ENCODE results near the gene SF3A1. TPM values are rescaled to one million over a fixed set of nuclear protein-coding genes. Genes with fewer than 3 reads are reported as not detected.
A peak's percentile ranks its signal among the peaks of the same experiment; 100 is the strongest.

The SF3A1 gene
- total and polyA plus RNA-seq, 2 of the 13 experiments (the other 11 are each of a cell fraction or from before 2014, with no cell fraction given), result 10.0 to 22.0 TPM

DNA sequence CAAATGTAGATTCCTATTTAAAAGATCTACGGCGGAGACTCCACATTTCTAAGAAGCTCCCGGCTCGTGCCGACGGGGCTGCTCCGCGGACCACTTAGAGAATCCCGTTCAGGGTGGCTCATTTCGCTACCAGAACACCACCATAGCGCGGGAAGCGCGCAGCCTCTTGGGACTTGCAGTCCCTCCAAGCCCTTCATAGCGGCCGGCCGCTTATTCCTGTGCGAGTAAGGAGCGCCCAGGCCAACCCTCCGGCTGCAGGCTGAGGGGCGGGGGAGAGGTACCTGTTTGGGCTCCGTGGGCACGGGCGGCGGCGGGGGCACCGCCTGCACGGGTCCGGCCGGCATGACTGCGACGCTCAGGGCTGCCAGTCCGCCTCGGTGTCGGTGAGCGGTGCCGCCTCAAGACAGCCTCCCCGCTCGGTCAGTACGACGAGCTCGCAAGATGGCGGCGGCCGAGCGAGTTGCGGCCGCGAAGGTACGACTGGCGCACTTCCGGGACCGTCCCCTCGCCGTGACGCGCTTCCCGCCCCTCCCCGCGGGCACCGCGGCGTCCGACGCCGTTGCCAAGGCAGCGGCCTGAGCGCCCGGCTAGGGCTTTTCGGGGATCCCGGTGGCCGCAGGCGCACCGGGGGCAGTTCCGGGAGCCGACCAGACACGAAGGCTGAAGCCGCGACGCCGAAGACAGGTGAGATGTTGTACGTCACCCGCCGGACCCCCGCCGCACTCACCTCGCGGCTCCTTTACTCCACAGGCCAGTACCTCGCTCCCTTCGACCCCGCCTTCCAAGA lies at the start of gene SF3A1, which contains the start of gene CCDC157 (continued):
- TF ChIP-seq PRPF4 (IDR thresholded peaks at IDR 0.05; ENCODE audit: low read depth, low read length, poor library complexity, severe bottlenecking), result no peak
- no peak for TF ChIP-seq NR3C1 (CRISPR knock-in tag; IDR thresholded peaks at IDR 0.05)
- TF ChIP-seq ZSCAN30 (CRISPR knock-in tag; IDR thresholded peaks at IDR 0.05), result no peak
- TF ChIP-seq RBM22 (optimal IDR thresholded peaks at IDR 0.05; ENCODE audit: low read length), result peak; percentile 77
- TF ChIP-seq ZNF282 (IDR thresholded peaks at IDR 0.05; ENCODE audit: partially characterized antibody), result no peak
- TF ChIP-seq, protein P1, sequence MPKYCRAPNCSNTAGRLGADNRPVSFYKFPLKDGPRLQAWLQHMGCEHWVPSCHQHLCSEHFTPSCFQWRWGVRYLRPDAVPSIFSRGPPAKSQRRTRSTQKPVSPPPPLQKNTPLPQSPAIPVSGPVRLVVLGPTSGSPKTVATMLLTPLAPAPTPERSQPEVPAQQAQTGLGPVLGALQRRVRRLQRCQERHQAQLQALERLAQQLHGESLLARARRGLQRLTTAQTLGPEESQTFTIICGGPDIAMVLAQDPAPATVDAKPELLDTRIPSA (CRISPR knock-in tag; IDR thresholded peaks at IDR 0.05; ENCODE audit: borderline replicate concordance), result peak; percentile 51; the same call in 1 of the 2 replicates
- TF ChIP-seq, protein P2, sequence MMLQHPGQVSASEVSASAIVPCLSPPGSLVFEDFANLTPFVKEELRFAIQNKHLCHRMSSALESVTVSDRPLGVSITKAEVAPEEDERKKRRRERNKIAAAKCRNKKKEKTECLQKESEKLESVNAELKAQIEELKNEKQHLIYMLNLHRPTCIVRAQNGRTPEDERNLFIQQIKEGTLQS (CRISPR knock-in tag; IDR thresholded peaks at IDR 0.05), result no peak
- no peak for TF ChIP-seq RFXANK (CRISPR knock-in tag; IDR thresholded peaks at IDR 0.05)
- TF ChIP-seq ZSCAN31 (CRISPR knock-in tag; IDR thresholded peaks at IDR 0.05; ENCODE audit: low read depth), result peak; percentile 86; the same call in 1 of the 2 replicates
- TF ChIP-seq, protein P3, sequence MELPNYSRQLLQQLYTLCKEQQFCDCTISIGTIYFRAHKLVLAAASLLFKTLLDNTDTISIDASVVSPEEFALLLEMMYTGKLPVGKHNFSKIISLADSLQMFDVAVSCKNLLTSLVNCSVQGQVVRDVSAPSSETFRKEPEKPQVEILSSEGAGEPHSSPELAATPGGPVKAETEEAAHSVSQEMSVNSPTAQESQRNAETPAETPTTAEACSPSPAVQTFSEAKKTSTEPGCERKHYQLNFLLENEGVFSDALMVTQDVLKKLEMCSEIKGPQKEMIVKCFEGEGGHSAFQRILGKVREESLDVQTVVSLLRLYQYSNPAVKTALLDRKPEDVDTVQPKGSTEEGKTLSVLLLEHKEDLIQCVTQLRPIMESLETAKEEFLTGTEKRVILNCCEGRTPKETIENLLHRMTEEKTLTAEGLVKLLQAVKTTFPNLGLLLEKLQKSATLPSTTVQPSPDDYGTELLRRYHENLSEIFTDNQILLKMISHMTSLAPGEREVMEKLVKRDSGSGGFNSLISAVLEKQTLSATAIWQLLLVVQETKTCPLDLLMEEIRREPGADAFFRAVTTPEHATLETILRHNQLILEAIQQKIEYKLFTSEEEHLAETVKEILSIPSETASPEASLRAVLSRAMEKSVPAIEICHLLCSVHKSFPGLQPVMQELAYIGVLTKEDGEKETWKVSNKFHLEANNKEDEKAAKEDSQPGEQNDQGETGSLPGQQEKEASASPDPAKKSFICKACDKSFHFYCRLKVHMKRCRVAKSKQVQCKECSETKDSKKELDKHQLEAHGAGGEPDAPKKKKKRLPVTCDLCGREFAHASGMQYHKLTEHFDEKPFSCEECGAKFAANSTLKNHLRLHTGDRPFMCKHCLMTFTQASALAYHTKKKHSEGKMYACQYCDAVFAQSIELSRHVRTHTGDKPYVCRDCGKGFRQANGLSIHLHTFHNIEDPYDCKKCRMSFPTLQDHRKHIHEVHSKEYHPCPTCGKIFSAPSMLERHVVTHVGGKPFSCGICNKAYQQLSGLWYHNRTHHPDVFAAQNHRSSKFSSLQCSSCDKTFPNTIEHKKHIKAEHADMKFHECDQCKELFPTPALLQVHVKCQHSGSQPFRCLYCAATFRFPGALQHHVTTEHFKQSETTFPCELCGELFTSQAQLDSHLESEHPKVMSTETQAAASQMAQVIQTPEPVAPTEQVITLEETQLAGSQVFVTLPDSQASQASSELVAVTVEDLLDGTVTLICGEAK (IDR thresholded peaks at IDR 0.05), result no peak; the same call in 1 of the 2 replicates
- TF ChIP-seq, protein P3 (CRISPR knock-in tag; IDR thresholded peaks at IDR 0.05), result peak; percentile 85
- no peak for TF ChIP-seq ZNF101 (CRISPR knock-in tag; IDR thresholded peaks at IDR 0.05; ENCODE audit: borderline replicate concordance, low read depth)
- peak; percentile 78 for TF ChIP-seq NFRKB (IDR thresholded peaks at IDR 0.05)
- 0 out of 2 replicates have a peak, but pooled peaks have one; percentile 33 for TF ChIP-seq STAT5B (CRISPR knock-in tag; IDR thresholded peaks at IDR 0.05)
- TF ChIP-seq MAFK (conservative IDR thresholded peaks at IDR 0.05 in 1 of 2, IDR thresholded peaks at IDR 0.05 in 1 of 2; ENCODE audit: low read length in 2 of 2), result no peak
- no peak for TF ChIP-seq ZNF577 (CRISPR knock-in tag; IDR thresholded peaks at IDR 0.05; ENCODE audit: borderline replicate concordance, low read depth)
- TF ChIP-seq ZIK1 (CRISPR knock-in tag; IDR thresholded peaks at IDR 0.05; ENCODE audit: borderline replicate concordance, low read depth), result no peak
- no peak for TF ChIP-seq EZH2 (conservative IDR thresholded peaks at IDR 0.05; ENCODE audit: low read depth, low read length)
- TF ChIP-seq, protein P4, sequence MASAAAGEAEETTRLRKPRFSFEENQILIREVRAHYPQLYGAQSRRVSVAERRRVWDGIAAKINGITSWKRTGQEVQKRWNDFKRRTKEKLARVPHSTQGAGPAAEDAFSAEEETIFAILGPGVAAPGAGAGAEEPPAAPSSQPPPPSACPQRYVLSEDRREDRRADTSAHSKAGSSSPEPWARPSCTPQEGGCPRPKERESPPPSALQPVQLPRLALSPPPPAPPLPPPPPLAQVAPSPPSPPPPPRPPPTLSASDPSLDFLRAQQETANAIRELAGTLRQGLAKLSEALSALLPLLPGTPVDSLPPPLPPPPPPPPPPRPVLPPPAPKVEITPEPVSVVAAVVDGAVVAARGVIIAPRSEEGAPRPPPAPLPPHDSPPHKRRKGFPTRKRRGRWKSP (CRISPR knock-in tag; IDR thresholded peaks at IDR 0.05), result peak; percentile 66
